ENCODE data around the gene SLC66A2. TPM values are rescaled to one million over a fixed set of nuclear protein-coding genes. Genes with fewer than 3 reads are reported as not detected.
"Not testable (repeated sequence)": the region's sequence is repeated elsewhere in the genome, so short reads cannot be mapped to it uniquely, and the experiment has no call there.

SLC66A2 gene
- total RNA-seq, 2 donors from 2014 or later: 30.4 to 50.8 TPM

- H3K36me3 ChIP-seq (replicated peaks in 1 of 2; ENCODE audit: insufficient read depth in 1 of 2, low read depth in 2 of 2): no peaks in the 10 kb centered on the region
- H3K27me3 ChIP-seq: no peaks in the 10 kb centered on the region
- intact Hi-C loops (cut with DNase I): no loop called here
- ATAC-seq: no peak
- TF ChIP-seq POLR2A (IDR thresholded peaks at IDR 0.05) (no peak), CTCF (IDR thresholded peaks at IDR 0.05) (no peak)
- no peaks in the 10 kb centered on the region for H3K9me3 ChIP-seq
- H3K4me1 ChIP-seq: no peaks in the 10 kb centered on the region
- no peak overlapping the region for H3K27ac ChIP-seq
- WGBS, 2 donors: 89 to 96% methylated on average over 42 to 68 of the region's 68 CpGs
- no peak for DNase-seq
- no peak overlapping the region for H3K4me3 ChIP-seq
These were observed 68.8 kb downstream of the SLC66A2 start for GRCh38 chr18:79882522-79883241.

- intact Hi-C loops (cut with DNase I): no loop called here
- no peak for ATAC-seq
- H3K4me3 ChIP-seq: no peak overlapping the region
- no peak for DNase-seq
- no peaks in the 10 kb centered on the region for H3K27me3 ChIP-seq
- peaks cover 6% of the 10 kb centered on the region for H3K4me1 ChIP-seq
- H3K36me3 ChIP-seq (replicated peaks in 1 of 2; ENCODE audit: insufficient read depth in 1 of 2, low read depth in 2 of 2): no peaks in the 10 kb centered on the region
- TF ChIP-seq CTCF (IDR thresholded peaks at IDR 0.05): no peak
- TF ChIP-seq POLR2A (IDR thresholded peaks at IDR 0.05): no peak
- 78 to 82% methylated on average over 11 of the region's 11 CpGs for WGBS, 2 donors
- no peak overlapping the region for H3K27ac ChIP-seq
- H3K9me3 ChIP-seq: no peaks in the 10 kb centered on the region
These were observed 69.8 kb downstream of the SLC66A2 start for GRCh38 chr18:79881695-79882094.

- H3K36me3 ChIP-seq (replicated peaks in 1 of 2; ENCODE audit: insufficient read depth in 1 of 2, low read depth in 2 of 2): no peaks in the 10 kb centered on the region
- 84% methylated on average over 12 of the region's 12 CpGs for whole genome bisulfite sequencing, 2 donors
- DNase-seq (no peak), ATAC-seq (no peak)
- intact Hi-C loops (cut with DNase I): no loop called here
- no peaks in the 10 kb centered on the region for H3K9me3 ChIP-seq
- H3K27me3 ChIP-seq: no peaks in the 10 kb centered on the region
- H3K4me3 ChIP-seq: no peak overlapping the region
- no peak overlapping the region for H3K27ac ChIP-seq
- peaks cover 6% of the 10 kb centered on the region for H3K4me1 ChIP-seq
- TF ChIP-seq POLR2A (IDR thresholded peaks at IDR 0.05) (no peak), CTCF (IDR thresholded peaks at IDR 0.05) (no peak)
These were observed 71.9 kb downstream of the SLC66A2 start for GRCh38 chr18:79879566-79879965.

GRCh38 chr18:79878741-79879378 is 72.6 kb downstream of the SLC66A2 start:
- H3K9me3 ChIP-seq: no peaks in the 10 kb centered on the region
- ATAC-seq: no peak
- WGBS, 2 donors: 76 to 78% methylated on average over 15 to 20 of the region's 20 CpGs
- no peaks in the 10 kb centered on the region for H3K27me3 ChIP-seq
- H3K36me3 ChIP-seq (replicated peaks in 1 of 2; ENCODE audit: insufficient read depth in 1 of 2, low read depth in 2 of 2): no peaks in the 10 kb centered on the region
- peaks cover 6% of the 10 kb centered on the region for H3K4me1 ChIP-seq
- no peak overlapping the region for H3K27ac ChIP-seq
- no peak for TF ChIP-seq CTCF (IDR thresholded peaks at IDR 0.05)
- TF ChIP-seq POLR2A (IDR thresholded peaks at IDR 0.05): no peak
- DNase-seq: no peak
- intact Hi-C loops (cut with DNase I): no loop called here
- no peak overlapping the region for H3K4me3 ChIP-seq

GRCh38 chr18:79878246-79878645 is 73.2 kb downstream of the SLC66A2 start:
- H3K4me1 ChIP-seq; H3K27ac ChIP-seq; DNase-seq; H3K4me3 ChIP-seq; H3K36me3 ChIP-seq (replicated peaks in 1 of 2; ENCODE audit: insufficient read depth in 1 of 2, low read depth in 2 of 2); H3K9me3 ChIP-seq; ATAC-seq; intact Hi-C loops (cut with DNase I); H3K27me3 ChIP-seq: not testable (repeated sequence)
- WGBS, 2 donors: 82 to 84% methylated on average over 15 to 24 of the region's 25 CpGs
